Measurements from ENCODE around the gene KNG1.

The KNG1 gene

GRCh38 chr3:186785495-186786018, 68.4 kb downstream of the KNG1 start:
- H3K4me1 ChIP-seq (ENCODE audit: control insufficient read depth in 1 of 2, insufficient read depth in 1 of 2, low read depth in 1 of 2, low read length in 1 of 2), result peaks cover 28 to 29% of the 10 kb centered on the region in 2 experiments
- no peaks in the 10 kb centered on the region for H3K9me3 ChIP-seq
- no peak overlapping the region for H3K4me3 ChIP-seq (ENCODE audit: low read depth in 1 of 2, low read length in 1 of 2)
- peaks cover 65% of the 10 kb centered on the region for H3K36me3 ChIP-seq
- no peak for TF ChIP-seq CTCF (IDR thresholded peaks at IDR 0.05)
- no peak overlapping the region for H3K27ac ChIP-seq
- peaks cover 16% of the 10 kb centered on the region for H3K27me3 ChIP-seq

GRCh38 chr3:186786922-186787321, 69.8 kb downstream of the KNG1 start:
- Histone ChIP-seq H3K9me3 (no peaks in the 10 kb centered on the region), H3K4me3 (ENCODE audit: low read depth in 1 of 2, low read length in 1 of 2) (no peak overlapping the region), H3K27me3 (peaks cover 5% of the 10 kb centered on the region), H3K36me3 (peaks cover 66% of the 10 kb centered on the region), H3K27ac (no peak overlapping the region), H3K4me1 (ENCODE audit: control insufficient read depth in 1 of 2, insufficient read depth in 1 of 2, low read depth in 1 of 2, low read length in 1 of 2) (peaks cover 28 to 29% of the 10 kb centered on the region in 2 experiments)
- no peak for TF ChIP-seq CTCF (IDR thresholded peaks at IDR 0.05)

- Histone ChIP-seq H3K27ac (no peak overlapping the region), H3K9me3 (no peaks in the 10 kb centered on the region), H3K4me1 (ENCODE audit: control insufficient read depth in 1 of 2, insufficient read depth in 1 of 2, low read depth in 1 of 2, low read length in 1 of 2) (peaks cover 22% of the 10 kb centered on the region in 2 experiments), H3K4me3 (ENCODE audit: low read depth in 1 of 2, low read length in 1 of 2) (no peak overlapping the region), H3K36me3 (peaks cover 66% of the 10 kb centered on the region), H3K27me3 (no peaks in the 10 kb centered on the region)
- TF ChIP-seq CTCF (IDR thresholded peaks at IDR 0.05), result no peak
Measured at GRCh38 chr3:186787642-186788481, 70.7 kb downstream of the KNG1 start.

GRCh38 chr3:186788482-186789370, 71.6 kb downstream of the KNG1 start:
- no peaks in the 10 kb centered on the region for H3K27me3 ChIP-seq
- TF ChIP-seq CTCF (IDR thresholded peaks at IDR 0.05), result no peak
- peaks cover 66% of the 10 kb centered on the region for H3K36me3 ChIP-seq
- H3K27ac ChIP-seq, result peak overlapping the region; percentile 14
- H3K4me3 ChIP-seq (ENCODE audit: low read depth in 1 of 2, low read length in 1 of 2), result no peak overlapping the region
- no peaks in the 10 kb centered on the region for H3K9me3 ChIP-seq
- H3K4me1 ChIP-seq (ENCODE audit: control insufficient read depth in 1 of 2, insufficient read depth in 1 of 2, low read depth in 1 of 2, low read length in 1 of 2), result peaks cover 21 to 22% of the 10 kb centered on the region in 2 experiments

- no peaks in the 10 kb centered on the region for H3K9me3 ChIP-seq
- H3K27ac ChIP-seq, result no peak overlapping the region
- H3K4me3 ChIP-seq (ENCODE audit: low read depth in 1 of 2, low read length in 1 of 2), result no peak overlapping the region
- H3K36me3 ChIP-seq, result peaks cover 64% of the 10 kb centered on the region
- no peak for TF ChIP-seq CTCF (IDR thresholded peaks at IDR 0.05)
- no peaks in the 10 kb centered on the region for H3K27me3 ChIP-seq
- peaks cover 14 to 15% of the 10 kb centered on the region in 2 experiments for H3K4me1 ChIP-seq (ENCODE audit: control insufficient read depth in 1 of 2, insufficient read depth in 1 of 2, low read depth in 1 of 2, low read length in 1 of 2)
Measured at GRCh38 chr3:186789554-186790260, 72.5 kb downstream of the KNG1 start.

Measured in neutrophil (primary cell).